ENCODE results near the gene DOCK11. TPM values are rescaled to one million over a fixed set of nuclear protein-coding genes. Genes with fewer than 3 reads are reported as not detected.

DOCK11 gene
- total and polyA plus RNA-seq, 2 of the 4 experiments (the other 2 are of a cell fraction) = 3.9 to 13.1 TPM

GRCh38 chrX:118560489-118560888 is 64.9 kb downstream of the DOCK11 start:
- POLR2A ChIA-PET (ENCODE audit: unreplicated experiment) = no interaction called here
- Histone ChIP-seq H3K4me1 (ENCODE audit: control insufficient read depth, insufficient read depth, low read length) (no peaks in the 10 kb centered on the region), H3K56ac (ENCODE audit: extremely low read depth, insufficient read depth, low read length) (no peak overlapping the region), H2AFZ (replicated peaks; ENCODE audit: low read length, poor library complexity) (no peak overlapping the region), H4K8ac (ENCODE audit: low read depth in 2 of 2, low read length in 2 of 2) (no peak overlapping the region), H4K20me1 (ENCODE audit: insufficient read depth, low read length) (no peaks in the 10 kb centered on the region), H3K36me3 (ENCODE audit: control insufficient read depth, insufficient read depth, low read length) (no peaks in the 10 kb centered on the region), H3K27ac (ENCODE audit: insufficient read depth, low read length) (no peak overlapping the region), H3K79me1 (ENCODE audit: low read depth in 1 of 2, low read length in 2 of 2) (no peaks in the 10 kb centered on the region), H3K4me3 (ENCODE audit: insufficient read depth, low read depth, low read length) (no peak overlapping the region), H4K91ac (ENCODE audit: insufficient read depth, low read depth, low read length) (no peak overlapping the region), H2AK5ac (ENCODE audit: low read depth, low read length) (no peak overlapping the region), H3K9me3 (ENCODE audit: control insufficient read depth, insufficient read depth, low read length) (no peaks in the 10 kb centered on the region), H2AK9ac (replicated peaks; ENCODE audit: low read depth, low read length, poor library complexity) (no peak overlapping the region), H3K23ac (ENCODE audit: low read depth, low read length) (no peak overlapping the region; the same call in 1 of the 2 replicates), H3K4ac (ENCODE audit: low read depth, low read length) (no peak overlapping the region), H3K9ac (ENCODE audit: low read depth, low read length) (no peak overlapping the region), H2BK15ac (ENCODE audit: low read depth, low read length) (no peak overlapping the region), H3K18ac (ENCODE audit: low read depth, low read length) (no peak overlapping the region), H2BK20ac (ENCODE audit: low read depth, low read length) (no peak overlapping the region), H3K9me1 (ENCODE audit: insufficient read depth, low read length) (no peaks in the 10 kb centered on the region), H2BK5ac (ENCODE audit: low read depth, low read length, poor library complexity, severe bottlenecking) (no peak overlapping the region), H3K4me2 (ENCODE audit: low read depth, low read length) (no peak overlapping the region), H4K5ac (ENCODE audit: low read depth, low read length) (no peak overlapping the region), H3K14ac (replicated peaks; ENCODE audit: low read depth, low read length) (no peak overlapping the region), H3K27me3 (ENCODE audit: control insufficient read depth, insufficient read depth, low read length) (no peaks in the 10 kb centered on the region), H2BK120ac (ENCODE audit: low read depth, low read length) (no peak overlapping the region)
- CTCF ChIA-PET = interaction anchor here (0.7 kb wide), 1 partner anchor 1697 kb away, joined by 3 read pairs; no protein-coding TSS in a partner anchor
- in situ Hi-C loops (cut with MboI; ENCODE audit: low sequenced_read_pairs) (no loop called here), intact Hi-C loops (cut with micrococcal nuclease) (no loop called here), dilution Hi-C loops (cut with HindIII; ENCODE audit: low sequenced_read_pairs, unreplicated experiment) (no loop called here)
- no peak; the same call in 1 of the 2 replicates for ATAC-seq (ENCODE audit: low read depth)
- DNase-seq = no peak
- no peak for TF ChIP-seq RCOR1 (IDR thresholded peaks at IDR 0.05; ENCODE audit: insufficient replicate concordance, low read length)
- no peak for TF ChIP-seq RFX5 (IDR thresholded peaks at IDR 0.05; ENCODE audit: low read depth, low read length)
- no peak for TF ChIP-seq MXI1 (IDR thresholded peaks at IDR 0.05; ENCODE audit: borderline replicate concordance, low read depth, low read length)
- TF ChIP-seq FOS (IDR thresholded peaks at IDR 0.05; ENCODE audit: low read depth, low read length) = no peak
- TF ChIP-seq, protein P1, sequence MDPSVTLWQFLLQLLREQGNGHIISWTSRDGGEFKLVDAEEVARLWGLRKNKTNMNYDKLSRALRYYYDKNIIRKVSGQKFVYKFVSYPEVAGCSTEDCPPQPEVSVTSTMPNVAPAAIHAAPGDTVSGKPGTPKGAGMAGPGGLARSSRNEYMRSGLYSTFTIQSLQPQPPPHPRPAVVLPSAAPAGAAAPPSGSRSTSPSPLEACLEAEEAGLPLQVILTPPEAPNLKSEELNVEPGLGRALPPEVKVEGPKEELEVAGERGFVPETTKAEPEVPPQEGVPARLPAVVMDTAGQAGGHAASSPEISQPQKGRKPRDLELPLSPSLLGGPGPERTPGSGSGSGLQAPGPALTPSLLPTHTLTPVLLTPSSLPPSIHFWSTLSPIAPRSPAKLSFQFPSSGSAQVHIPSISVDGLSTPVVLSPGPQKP (IDR thresholded peaks at IDR 0.05; ENCODE audit: borderline replicate concordance, low read depth, low read length) = no peak
- no peak for TF ChIP-seq CEBPB (IDR thresholded peaks at IDR 0.05; ENCODE audit: low read depth, low read length)
- TF ChIP-seq SMC3 (IDR thresholded peaks at IDR 0.05; ENCODE audit: low read depth, low read length) = no peak
- no peak for TF ChIP-seq USF2 (IDR thresholded peaks at IDR 0.05; ENCODE audit: low read depth, low read length)
- no peak for TF ChIP-seq MAFK (IDR thresholded peaks at IDR 0.05; ENCODE audit: low read depth, low read length)
- no peak for TF ChIP-seq RAD21 (IDR thresholded peaks at IDR 0.05; ENCODE audit: low read length)
- TF ChIP-seq MAZ (IDR thresholded peaks at IDR 0.05; ENCODE audit: borderline replicate concordance, low read depth, low read length) = no peak
- no peak for TF ChIP-seq NFE2L2 (IDR thresholded peaks at IDR 0.05; ENCODE audit: low read depth, low read length)
- no peak for TF ChIP-seq CTCF (conservative IDR thresholded peaks at IDR 0.05; ENCODE audit: low read depth, low read length)
- TF ChIP-seq POLR2A (IDR thresholded peaks at IDR 0.05; ENCODE audit: low read depth, low read length) = no peak
- TF ChIP-seq BHLHE40 (IDR thresholded peaks at IDR 0.05; ENCODE audit: low read depth, low read length) = no peak
- no peak for TF ChIP-seq CHD1 (IDR thresholded peaks at IDR 0.05; ENCODE audit: low read depth, low read length)
- BruUV-seq (replicated peaks) = no TSS peak
- no CpG with 5 or more reads among the region's 1 CpG for WGBS, 2 experiments (ENCODE audit: extremely low coverage in 2 of 2, insufficient read length in 1 of 2)
